GM19438 (cell line): ENCODE measurements around the gene VSIG1.
A peak's percentile ranks its signal among the peaks of the same experiment; 100 is the strongest.

Source experiments
- ATAC-seq: cut with Tn5 transposase; IDR thresholded peaks from one replicate; pipeline ENCODE4 v1.9.1; 2021; ENCODE audit warnings: low read depth; ENCODE audit not compliant: unreplicated experiment

Gene VSIG1

DNA sequence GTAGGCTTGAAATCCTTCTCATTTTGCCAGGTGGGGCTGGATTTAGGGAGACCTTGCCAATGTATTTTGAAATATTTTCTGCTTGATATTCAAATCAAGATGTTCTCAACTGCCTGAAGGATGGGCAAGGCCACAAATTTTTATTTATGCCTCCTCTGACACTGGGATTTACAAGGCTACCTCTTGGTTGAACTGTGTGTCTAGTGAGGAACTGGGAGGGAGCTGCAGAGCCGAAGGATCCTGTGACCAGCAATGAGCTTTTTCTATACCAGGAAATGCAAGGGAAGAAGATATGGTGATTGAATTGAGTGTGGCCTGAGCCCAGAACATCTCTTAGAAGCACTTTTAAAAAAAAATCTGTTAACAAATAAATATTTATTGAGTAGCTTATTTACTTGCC lies 14.9 kb downstream of the VSIG1 start:
- no peak for ATAC-seq

DNA sequence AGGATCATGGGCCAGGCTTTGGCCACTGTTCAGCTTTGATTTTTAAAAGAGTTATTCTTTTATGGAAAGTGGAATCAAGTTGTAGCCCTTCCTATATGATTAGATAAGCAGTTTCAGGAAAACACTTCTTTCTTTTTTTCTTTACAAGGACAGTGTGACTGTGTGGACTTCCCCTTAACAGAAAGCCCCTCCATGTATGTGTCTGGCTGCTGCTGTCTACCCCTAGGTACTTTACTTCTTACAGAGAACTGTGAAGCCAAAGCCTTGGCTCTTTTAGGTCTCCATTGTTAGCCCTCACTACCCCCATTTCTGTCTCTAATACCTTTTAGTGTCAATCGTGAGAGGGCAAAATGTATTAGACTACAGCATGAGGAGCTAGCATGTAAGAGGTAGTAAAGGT lies 19.1 kb downstream of the VSIG1 start:
- ATAC-seq, result no peak

DNA sequence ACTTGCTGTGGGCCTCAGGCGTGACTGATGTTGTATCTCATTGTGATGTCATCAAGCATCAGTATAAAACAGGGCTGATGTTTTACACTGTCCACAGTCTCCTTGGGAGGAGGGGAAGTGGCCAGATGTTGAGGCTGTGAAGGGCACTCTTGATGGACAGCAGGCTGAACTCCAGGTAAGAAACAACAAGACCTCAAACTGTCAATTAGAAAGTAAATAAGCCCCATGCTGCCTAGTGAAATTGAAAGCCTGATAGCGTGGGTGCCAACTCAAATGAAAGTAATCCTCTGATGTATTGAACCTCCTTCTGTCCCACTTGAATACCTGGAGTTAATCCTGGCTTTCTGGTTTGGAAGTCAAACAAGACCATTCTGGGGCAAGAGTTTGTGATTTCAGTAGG lies 19.7 kb downstream of the VSIG1 start:
- ATAC-seq, result no peak

DNA sequence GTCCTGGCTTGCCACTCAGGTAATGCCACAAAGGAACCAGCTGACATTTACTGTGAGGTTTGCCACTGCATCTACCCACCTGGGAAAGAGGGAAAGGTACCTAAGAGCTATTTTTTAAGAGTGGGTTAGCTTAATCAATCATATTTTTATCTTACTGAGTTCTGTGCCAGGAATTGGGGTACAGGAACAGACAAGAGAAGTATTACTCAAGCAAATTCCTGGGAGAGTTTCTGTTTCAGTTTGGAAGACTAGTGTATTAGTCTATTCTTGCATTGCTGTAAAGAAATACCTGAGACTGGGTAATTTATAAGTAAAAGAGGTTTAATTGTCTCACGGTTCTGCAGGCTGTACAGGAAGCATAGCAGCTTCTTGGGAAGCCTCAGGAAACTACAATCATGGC lies 23.3 kb downstream of the VSIG1 start:
- no peak for ATAC-seq

DNA sequence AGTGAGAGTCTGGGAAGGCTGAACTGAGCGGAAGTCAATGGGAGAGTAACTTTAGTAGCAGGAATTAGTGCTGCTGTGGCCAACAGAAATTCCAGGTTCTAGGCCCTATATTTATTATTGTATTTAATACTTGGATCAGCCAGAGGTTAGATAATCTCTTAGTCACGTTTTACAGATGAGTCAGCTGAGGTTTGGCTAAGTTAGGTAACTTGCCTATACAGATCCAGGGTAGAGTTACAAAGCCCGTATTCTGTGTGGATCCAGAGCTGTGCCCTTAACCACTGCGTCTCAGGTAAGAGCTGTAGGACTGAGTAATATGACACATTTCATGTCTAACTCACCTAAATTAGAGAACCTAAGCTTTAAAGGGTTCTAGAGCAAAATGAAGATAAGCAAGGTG lies 26.0 kb downstream of the VSIG1 start:
- no peak for ATAC-seq

DNA sequence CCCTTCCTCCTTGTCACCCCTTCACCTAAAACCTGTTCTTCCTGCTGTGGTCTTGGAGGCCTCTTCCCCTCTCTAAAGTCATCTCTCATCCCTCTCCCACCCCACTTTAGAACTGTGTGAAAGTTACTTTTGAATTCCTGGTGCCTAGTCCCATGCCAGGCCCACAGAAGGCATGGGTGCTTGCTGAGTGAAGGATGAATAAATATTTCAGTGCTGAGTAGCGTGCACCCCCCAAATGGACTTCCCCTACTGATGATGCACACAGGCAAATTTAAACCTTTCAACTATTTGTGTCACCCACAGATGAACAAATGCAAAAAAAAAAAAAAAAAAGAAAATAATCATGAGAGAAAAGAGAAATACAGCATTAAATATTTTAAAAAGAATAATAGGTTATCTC lies 26.7 kb downstream of the VSIG1 start:
- no peak for ATAC-seq

DNA sequence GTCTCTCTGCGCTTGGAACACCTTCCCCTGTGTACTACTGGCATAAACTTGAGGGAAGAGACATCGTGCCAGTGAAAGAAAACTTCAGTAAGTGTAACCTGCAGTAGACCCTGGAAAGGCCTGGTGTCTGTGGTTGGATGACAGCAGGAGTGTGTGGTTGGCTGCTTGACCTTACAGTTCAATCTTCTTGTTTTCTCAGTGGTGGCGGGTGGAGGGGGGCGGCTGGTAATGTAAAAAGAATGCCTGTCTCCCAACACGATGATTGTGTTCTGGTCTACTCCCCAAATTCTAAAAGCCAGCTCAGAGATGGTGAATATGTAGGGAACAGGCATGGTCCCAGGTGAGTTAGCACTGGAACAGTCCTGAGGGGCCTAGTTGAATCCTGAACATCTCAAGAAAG lies 27.9 kb downstream of the VSIG1 start:
- ATAC-seq, result no peak

DNA sequence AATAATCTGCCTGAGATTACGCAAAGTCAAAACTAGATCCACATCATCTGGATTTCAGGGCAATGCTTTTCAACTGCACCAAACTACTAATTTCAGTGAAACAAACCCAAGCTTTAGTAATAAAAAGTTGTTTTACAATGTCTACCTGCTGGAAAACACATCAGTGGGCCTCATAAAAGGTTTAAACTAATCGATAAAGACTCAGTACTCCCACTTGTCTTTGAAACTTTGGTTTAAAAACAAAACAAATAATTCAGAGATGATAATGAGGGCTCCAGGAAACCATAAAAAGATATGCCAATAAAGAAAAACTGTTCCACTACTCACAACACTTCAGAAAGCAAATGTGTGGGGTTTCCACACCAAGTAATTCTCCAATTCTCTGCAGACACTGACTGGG lies 36.2 kb downstream of the VSIG1 start:
- no peak for ATAC-seq

DNA sequence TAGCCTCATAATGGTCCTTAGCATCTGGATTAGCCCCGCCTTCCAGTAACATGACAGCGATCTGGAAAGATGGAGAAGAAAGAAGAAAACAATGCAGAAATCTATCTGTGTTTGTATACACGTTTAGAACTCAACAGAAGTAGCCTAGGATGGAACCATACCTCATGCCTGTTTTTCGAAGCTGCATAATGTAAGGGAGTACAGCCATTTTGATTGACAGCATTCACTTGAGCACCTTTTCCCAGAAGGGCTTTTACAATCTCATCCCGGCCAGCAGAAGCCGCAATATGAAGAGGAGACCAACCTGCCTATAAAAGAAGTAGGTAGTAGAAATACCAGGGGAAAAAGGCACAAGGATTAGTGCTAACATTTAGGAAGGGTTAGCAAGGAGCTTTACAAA lies 42.9 kb downstream of the VSIG1 start:
- no peak for ATAC-seq

DNA sequence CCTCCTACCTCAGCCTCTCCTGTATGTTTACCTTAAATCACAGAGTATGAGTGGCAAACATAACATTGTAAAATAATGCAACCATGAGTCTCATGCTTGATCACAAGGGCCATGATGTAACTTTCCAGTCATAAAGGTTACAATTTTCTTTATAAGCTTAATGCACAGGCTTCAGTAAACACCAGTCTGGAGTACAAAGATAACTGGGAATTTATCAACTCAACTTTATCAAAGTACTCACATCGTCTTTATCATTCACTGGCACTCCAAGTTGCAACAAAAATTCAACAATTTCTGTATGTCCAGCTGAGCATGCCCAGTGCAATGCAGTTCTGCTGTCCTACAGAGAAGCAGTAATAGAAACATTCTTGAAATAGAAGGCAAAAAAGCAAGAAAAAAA lies 43.6 kb downstream of the VSIG1 start:
- no peak for ATAC-seq

DNA sequence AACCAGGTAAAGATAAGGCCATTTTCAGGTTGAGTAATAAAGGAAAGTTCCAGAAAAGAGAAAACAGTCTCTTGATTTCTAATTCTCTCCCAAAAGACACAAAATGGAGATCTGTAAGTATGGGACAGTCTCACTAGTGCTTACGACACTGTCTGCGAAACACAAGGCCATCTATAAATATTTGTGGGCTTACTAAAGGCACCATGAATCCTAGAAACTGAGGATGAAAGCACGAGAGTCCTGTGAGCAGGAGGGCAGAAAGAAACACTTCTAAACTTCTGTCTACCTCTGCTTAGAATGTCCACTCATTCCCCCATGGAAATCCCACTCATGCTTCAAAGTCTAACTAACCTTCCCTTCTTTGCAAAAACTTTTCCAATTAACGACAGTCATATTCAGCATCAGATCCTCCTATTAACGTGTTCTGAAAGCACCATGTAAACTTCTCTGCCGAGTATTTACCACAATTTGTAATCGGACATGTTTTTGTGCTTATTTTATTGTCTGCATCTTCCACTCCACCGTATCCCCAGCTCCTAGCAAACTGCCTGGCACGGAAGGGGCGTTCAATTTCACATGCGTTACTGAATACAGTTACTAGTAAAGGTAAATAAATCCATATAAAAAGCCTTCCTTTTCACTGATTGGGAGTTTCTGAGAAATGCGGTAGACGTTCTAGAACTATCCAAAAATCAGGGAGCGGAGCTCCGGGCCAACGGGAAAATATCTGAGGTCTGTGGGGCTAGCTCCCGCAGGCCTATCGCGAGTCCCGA lies 45.8 kb downstream of the VSIG1 start:
- peak; percentile 5 for ATAC-seq

DNA sequence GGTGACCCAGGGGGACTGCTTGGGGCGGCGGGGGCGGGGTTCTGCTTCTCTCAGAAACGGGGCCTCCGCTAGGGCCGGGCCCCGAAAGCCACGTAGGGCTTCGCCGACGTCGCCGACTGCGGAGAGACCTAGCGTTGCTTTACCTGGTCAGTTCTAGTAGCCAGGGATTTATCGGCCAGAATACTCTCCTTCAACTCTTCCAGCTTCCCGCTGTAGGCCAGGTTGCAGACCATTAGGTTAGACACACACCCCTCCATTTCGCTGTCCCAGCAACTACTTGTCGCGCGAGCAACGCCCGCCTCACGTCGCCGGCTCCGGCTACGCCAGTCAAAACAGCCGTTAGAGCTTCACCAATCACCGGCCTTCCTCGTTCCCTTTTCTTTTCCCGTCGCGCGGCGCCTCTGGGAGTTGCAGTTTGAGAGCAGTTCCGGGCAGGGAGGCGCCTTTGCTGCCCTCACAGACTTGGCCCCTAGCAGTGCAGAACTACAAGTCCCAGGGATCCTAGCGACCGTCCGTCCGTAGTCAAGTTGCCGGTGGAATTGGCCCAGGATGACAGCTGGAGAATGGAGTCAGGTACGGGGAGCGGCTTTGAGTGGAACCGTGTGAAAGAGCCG lies 46.5 kb downstream of the VSIG1 start, which contains the start of the genes ATG4A and PSMD10:
Gene ATG4A (plus strand): TSS at position 515 of the 614 bp plus-strand sequence. CDS start 49 bp downstream, at position 564.
Gene PSMD10 (minus strand): TSS at position 279 of the 614 bp plus-strand sequence. CDS start 22 bp downstream, at position 257.
- ATAC-seq, result peak; percentile 94

DNA sequence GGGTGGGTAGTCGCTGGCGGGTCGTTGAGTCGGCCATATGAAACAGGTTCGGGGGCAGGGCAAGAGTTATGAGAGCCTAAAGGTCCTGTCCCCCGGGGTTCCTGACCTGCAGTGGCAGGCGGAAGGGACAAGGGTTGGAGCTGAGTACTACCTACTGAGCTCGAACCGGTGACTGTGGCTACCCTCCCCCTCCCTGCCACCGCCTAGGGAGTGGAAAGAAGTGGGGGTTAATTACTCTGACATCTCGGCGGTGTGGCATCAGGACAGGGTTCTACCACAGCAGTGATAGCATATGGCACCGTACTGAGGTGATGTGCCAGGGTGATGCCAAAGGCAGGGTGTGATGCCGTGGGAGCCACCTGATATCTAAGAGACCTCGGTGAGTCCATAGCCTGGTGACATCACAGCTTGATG lies 47.0 kb downstream of the VSIG1 start:
- peak; percentile 40 for ATAC-seq

DNA sequence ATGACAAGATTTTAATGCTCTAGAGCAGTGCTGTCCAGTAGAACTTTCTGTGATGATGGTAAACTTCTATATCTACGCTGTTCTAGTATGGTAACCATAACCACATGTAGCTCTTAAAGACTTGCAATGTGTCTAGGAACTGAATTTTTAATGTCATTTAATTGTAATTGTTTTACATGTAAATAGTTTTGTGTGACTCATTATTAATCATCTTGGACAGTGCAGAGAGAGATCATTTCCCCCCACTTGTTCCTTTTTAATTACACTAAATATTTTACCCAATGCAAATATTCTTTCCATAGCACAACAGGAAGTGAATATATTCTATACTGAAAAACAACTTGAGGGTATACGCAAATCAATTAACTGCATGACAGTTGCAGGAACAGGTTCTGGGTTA lies 52.5 kb downstream of the VSIG1 start:
- no peak for ATAC-seq

DNA sequence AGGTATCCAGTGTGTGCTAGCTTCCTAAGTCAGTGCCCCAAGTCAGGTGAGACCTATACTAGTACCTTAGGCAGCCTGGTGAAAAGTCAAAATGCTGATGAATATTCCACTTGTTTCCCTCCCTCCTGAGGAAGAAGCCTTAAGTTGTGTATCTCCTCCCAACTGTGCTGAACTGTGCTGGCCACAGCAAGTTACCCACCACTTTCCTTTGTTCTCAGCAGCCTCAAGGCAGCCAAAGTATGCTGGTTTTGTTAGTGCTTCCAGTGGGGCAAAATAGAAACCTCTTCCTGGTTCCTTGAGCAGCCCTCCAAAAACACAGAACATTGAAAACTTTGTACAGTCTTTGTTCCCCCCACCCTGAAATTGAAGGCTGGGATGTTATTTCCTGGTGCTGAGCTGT lies 60.6 kb downstream of the VSIG1 start:
- no peak for ATAC-seq

DNA sequence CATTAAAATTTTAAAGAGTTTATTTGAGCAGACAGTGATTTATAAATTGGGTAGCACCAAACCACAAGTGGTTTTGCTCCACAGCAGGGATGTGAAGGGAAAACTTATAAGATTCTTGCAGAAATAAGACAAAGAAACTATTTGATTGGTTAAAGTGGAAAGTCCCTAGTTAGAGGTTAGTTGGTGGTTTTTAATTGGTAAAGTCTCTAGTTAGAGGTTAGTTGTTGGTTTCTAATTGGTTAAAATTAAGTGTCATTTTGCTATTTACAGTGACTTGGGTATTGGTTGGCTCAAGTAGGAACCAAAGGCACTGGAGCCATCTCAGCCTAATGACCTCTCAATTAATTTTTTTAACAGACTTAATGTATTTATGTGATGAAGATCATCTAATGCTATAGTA lies 69.7 kb downstream of the VSIG1 start:
- no peak for ATAC-seq

DNA sequence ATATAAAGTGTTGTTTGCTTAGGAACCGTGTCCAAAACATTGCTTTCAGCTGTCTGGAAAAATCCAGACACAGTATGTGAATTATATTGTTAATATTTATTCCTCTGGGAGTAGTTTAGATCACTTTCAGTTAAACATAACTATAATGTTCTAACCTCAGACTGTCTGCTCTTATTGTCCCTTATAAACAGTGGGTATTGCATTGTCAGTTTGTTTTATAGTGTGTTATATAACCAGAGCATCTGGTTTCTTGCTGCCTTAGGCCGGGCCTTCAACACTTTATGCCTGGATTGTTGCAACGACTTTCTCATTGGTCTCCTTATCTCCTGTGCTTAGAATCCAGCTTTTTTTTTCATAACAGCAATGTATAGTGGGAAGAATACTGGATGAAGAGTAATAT lies 73.1 kb downstream of the VSIG1 start:
- ATAC-seq, result no peak

DNA sequence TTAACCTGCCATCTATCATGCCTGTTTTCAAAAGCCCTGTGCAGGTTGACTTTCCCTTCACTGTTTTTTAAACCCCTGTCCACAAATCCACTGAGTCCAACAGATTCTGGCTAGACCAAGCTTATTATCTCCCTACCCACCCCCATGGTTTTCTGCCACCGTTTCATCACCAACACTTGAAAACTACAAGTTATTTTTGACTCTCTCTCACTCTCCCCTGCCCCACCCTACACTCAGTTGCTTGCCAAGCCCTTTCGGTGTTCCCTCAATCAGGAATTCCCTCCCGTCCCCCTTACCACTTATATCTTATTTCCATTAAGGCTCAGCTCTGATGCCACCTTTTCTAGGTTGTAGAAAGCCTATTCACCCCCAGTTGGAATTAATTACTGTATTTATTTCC lies 76.4 kb downstream of the VSIG1 start:
- no peak for ATAC-seq

DNA sequence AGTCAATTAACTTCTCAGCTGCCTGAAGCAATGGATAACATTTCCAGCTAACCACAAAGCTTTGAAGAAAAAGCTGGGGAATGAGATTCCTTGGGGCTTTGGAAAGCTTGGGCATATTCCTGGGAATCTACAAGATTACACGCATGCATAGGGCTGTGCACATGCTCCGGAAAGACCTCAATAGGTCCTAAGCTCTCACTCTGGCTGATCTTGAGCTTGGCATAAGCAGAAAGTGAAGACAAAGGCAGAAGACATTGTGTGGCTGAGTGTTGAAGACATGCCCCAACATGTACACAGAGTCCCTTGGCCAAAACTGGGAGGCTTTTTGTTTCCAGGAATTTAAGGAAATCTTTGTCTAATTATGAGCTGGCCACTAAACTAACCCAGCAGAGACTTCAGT lies 77.9 kb downstream of the VSIG1 start:
- no peak for ATAC-seq

DNA sequence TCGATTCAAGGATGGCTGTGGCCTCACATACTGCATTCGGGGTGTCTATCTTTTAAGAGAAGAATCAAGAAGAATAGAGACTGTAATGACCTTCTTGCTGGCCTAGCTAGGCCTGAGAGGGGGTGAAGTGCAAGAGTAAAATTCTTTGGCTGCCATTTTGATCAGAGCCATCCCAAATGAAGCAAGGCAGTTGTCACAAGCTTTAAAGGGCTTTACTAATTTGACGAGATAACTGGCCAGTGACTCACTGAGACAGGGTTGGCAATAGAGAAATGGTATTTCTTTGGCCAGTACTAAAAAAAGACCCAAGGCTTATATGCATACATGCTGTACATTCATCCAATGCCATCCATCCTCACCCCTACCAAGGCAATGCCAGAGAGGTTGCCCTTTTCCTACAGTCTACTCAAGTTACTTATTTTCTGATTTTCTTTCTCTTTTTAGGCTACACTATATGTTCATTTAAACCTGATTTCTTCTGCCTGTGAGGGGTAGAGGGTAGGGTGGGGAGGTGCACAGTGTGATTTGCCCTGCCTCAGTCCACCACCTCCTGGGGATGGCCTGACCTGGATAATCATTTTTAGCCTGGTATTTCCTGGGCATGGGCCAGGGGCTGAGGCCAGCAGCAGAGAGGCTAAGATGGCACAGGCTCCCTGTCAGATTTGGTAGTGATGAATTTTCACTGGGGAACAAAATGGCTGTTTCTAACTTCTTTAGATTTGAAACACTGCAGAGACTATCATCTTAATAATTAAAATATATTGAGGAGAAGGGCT lies 78.9 kb downstream of the VSIG1 start:
- ATAC-seq, result no peak

DNA sequence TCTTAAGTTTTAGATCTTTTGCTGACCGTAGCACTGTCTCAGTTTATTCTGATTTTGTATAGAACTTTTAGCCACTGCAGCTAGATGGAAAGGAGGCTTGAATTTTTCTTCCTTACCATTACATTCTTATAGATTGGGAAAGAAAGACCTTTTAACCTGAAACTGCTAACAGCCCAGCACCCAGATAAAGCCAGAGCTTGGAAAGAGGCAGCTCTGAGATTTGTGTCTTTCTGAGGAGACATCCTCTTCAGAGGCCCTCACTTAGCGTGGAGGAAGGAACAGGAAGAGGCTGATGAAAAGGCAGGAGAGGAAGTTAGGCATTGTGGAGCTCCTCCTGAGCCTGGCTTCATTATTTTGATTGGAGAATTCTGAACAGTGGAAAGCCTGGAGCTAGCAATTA lies 81.8 kb downstream of the VSIG1 start:
- ATAC-seq, result no peak
